Gastrocnemius medialis (tissue), 4 donors: Measurements from ENCODE around the gene NOD2. TPM values are rescaled to one million over a fixed set of nuclear protein-coding genes. Genes with fewer than 3 reads are reported as not detected.

Experiments used
- ATAC-seq, 2 donors: fragments of 150-250 bp; one replicate each; pipeline ENCODE4 v1.9.1; 2016
- DNase-seq, 2 donors: peaks; one replicate each; pipeline ENCODE4 v3.0.0-alpha.2; 2019
- H3K27ac ChIP-seq, 4 donors: fragments of 200-600 bp; sonication (generic); 1 replicate in 1 of 4; 2 replicates in 3 of 4; pipeline ENCODE4 v1.5.1; 2016 to 2018; ENCODE audit warnings: mild to moderate bottlenecking in 2 of 4, moderate library complexity in 1 of 4
- H3K27me3 ChIP-seq, 3 donors: fragments of 200-600 bp; sonication (generic) in 2 of 3; 1 replicate in 1 of 3; 2 replicates in 2 of 3; pipeline versions ENCODE4 v1.5.1 to v1.6.0; 2016 to 2019; ENCODE audit warnings: mild to moderate bottlenecking in 1 of 3, moderate library complexity in 1 of 3
- H3K36me3 ChIP-seq, 2 donors: fragments of 200-600 bp; sonication (generic) in 1 of 2; one replicate each; pipeline ENCODE4 v1.5.1; 2017 to 2018
- H3K4me1 ChIP-seq, 2 donors: fragments of 200-600 bp; sonication (generic) in 1 of 2; one replicate each; pipeline ENCODE4 v1.5.1; 2016 to 2017; ENCODE audit warnings: mild to moderate bottlenecking in 2 of 2
- H3K4me3 ChIP-seq, 4 donors: fragments of 200-600 bp; sonication (generic) in 3 of 4; 1 replicate in 1 of 4; 2 replicates in 3 of 4; pipeline ENCODE4 v1.5.1; 2016 to 2019; ENCODE audit warnings: mild to moderate bottlenecking in 2 of 4
- H3K9me3 ChIP-seq, 3 donors: fragments of 200-600 bp; sonication (generic) in 2 of 3; 1 replicate in 1 of 3; 2 replicates in 2 of 3; pipeline ENCODE4 v1.5.1; 2016 to 2019
- POLR2A ChIP-seq, 2 donors: fragments of 450-650 bp; IDR thresholded peaks; one replicate each; pipeline ENCODE4 v1.6.1; 2017; ENCODE audit warnings: antibody characterized with exemption in 2 of 2, mild to moderate bottlenecking in 2 of 2, moderate library complexity in 2 of 2
- in situ Hi-C, 4 donors: fragments of 200-750 bp; cut with MboI; loops; one replicate each; pipeline versions ENCODE4 v1.15.0 to v1.8.0; 2017; ENCODE audit warnings: low sequenced_read_pairs in 4 of 4
- intact Hi-C: fragments of 100-400 bp; cut with DNase I; formaldehyde crosslinking; loops from one replicate; pipeline ENCODE4 v1.15.1; 2023; ENCODE audit warnings: low total_unique reads
- total RNA-seq, 4 donors: library from RNA; depleted of rRNA; stranded (reverse); fragments of >200 nt; gene quantifications; one replicate each; pipeline versions ENCODE4 v1.1.0 to v1.2.3, GENCODE V29; 2016
- TF ChIP-seq, protein P1 (sequence below), 5 experiments: fragments of 450-650 bp in 3 of 5; fragments of 200-600 bp in 2 of 5; sonication (generic) in 2 of 5; IDR thresholded peaks in 4 of 5; conservative IDR thresholded peaks in 1 of 5; 1 replicate in 4 of 5; 2 replicates in 1 of 5; pipeline ENCODE4 v1.5.1; 2016 to 2019; ENCODE audit warnings: antibody characterized with exemption in 5 of 5, mild to moderate bottlenecking in 3 of 5, moderate library complexity in 3 of 5

The NOD2 gene
- total RNA-seq, 4 donors from 2014 or later: 0.27 to 2.1 (median 1.7) TPM

DNA sequence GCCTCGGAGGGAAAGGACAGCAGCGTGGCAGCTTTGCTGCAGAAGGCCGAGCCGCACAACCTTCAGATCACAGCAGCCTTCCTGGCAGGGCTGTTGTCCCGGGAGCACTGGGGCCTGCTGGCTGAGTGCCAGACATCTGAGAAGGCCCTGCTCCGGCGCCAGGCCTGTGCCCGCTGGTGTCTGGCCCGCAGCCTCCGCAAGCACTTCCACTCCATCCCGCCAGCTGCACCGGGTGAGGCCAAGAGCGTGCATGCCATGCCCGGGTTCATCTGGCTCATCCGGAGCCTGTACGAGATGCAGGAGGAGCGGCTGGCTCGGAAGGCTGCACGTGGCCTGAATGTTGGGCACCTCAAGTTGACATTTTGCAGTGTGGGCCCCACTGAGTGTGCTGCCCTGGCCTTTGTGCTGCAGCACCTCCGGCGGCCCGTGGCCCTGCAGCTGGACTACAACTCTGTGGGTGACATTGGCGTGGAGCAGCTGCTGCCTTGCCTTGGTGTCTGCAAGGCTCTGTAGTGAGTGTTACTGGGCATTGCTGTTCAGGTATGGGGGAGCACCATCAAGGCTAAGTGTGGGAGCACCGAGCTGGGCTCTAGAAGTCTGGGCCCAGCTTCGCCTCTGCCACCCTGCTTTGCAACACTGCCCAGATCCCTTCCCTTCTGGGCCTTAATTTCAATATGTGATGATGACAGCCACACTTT is 18.6 kb downstream of the NOD2 start:
- Histone ChIP-seq H3K9me3 (no peaks in the 10 kb centered on the region), H3K36me3 (no peaks in the 10 kb centered on the region), H3K4me3 (no peak overlapping the region), H3K4me1 (peaks cover 12 to 20% of the 10 kb centered on the region in 2 donors), H3K27ac (peak overlapping the region; percentile 52 to 73 (median 66)), H3K27me3 (no peaks in the 10 kb centered on the region)
- DNase-seq (peak; percentile 84 to 91), ATAC-seq (peak; percentile 90 to 92)
- TF ChIP-seq, protein P1, sequence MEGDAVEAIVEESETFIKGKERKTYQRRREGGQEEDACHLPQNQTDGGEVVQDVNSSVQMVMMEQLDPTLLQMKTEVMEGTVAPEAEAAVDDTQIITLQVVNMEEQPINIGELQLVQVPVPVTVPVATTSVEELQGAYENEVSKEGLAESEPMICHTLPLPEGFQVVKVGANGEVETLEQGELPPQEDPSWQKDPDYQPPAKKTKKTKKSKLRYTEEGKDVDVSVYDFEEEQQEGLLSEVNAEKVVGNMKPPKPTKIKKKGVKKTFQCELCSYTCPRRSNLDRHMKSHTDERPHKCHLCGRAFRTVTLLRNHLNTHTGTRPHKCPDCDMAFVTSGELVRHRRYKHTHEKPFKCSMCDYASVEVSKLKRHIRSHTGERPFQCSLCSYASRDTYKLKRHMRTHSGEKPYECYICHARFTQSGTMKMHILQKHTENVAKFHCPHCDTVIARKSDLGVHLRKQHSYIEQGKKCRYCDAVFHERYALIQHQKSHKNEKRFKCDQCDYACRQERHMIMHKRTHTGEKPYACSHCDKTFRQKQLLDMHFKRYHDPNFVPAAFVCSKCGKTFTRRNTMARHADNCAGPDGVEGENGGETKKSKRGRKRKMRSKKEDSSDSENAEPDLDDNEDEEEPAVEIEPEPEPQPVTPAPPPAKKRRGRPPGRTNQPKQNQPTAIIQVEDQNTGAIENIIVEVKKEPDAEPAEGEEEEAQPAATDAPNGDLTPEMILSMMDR (IDR thresholded peaks at IDR 0.05 in 4 of 5, conservative IDR thresholded peaks at IDR 0.05 in 1 of 5): no peak
- TF ChIP-seq POLR2A (IDR thresholded peaks at IDR 0.05): no peak
- intact Hi-C loops: no loop called here
- in situ Hi-C loops: no loop called here

DNA sequence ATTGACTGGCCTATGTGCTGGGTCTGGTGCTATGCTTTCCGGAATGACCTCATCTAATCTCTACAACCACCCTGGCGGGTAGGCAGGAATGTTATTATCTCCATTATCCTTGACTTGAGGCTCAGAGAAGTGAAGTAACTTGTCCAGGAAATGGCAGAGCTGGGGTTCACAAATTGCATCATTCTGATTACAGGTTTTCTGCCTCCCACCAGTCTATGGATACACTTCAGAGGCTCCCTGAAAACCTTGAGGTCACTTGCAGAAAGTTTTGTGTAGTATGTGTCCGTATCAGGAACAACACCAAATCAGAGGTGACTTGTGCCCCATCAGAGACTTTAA is 19.1 kb downstream of the NOD2 start:
- ATAC-seq (no peak), DNase-seq (no peak)
- in situ Hi-C loops: no loop called here
- no peaks in the 10 kb centered on the region for H3K36me3 ChIP-seq
- H3K27ac ChIP-seq: peak overlapping the region in 3 of 4 donors; percentile 52 to 73 (median 71)
- H3K9me3 ChIP-seq: no peaks in the 10 kb centered on the region
- TF ChIP-seq POLR2A (IDR thresholded peaks at IDR 0.05): no peak
- peaks cover 12 to 20% of the 10 kb centered on the region in 2 donors for H3K4me1 ChIP-seq
- no peaks in the 10 kb centered on the region for H3K27me3 ChIP-seq
- intact Hi-C loops: no loop called here
- no peak overlapping the region for H3K4me3 ChIP-seq

DNA sequence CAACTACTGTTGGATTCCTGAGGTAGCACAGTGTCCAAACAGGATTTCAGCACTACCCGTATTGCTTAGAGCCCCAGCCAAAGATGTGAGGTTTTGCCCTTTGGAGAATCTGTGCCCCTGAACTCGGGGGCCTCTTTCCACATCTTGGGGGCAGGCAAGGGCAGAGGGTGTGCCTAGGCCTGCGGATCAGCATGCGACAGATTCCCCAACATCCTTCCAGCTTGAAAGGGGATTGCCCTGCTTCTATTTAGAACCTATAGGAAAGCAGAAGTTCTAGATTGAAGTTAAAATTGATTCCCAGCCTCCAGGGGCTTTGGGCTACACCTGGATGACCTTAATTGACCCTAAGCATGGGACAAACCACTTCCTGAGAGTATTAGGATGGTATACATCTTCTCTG is 19.6 kb downstream of the NOD2 start:
- TF ChIP-seq, protein P1 (IDR thresholded peaks at IDR 0.05 in 4 of 5, conservative IDR thresholded peaks at IDR 0.05 in 1 of 5): no peak
- in situ Hi-C loops (no loop called here), intact Hi-C loops (no loop called here)
- Histone ChIP-seq H3K36me3 (no peaks in the 10 kb centered on the region), H3K4me1 (peaks cover 12 to 20% of the 10 kb centered on the region in 2 donors), H3K4me3 (no peak overlapping the region), H3K9me3 (no peaks in the 10 kb centered on the region), H3K27ac (no peak overlapping the region), H3K27me3 (no peaks in the 10 kb centered on the region)
- no peak for ATAC-seq
- no peak for DNase-seq

DNA sequence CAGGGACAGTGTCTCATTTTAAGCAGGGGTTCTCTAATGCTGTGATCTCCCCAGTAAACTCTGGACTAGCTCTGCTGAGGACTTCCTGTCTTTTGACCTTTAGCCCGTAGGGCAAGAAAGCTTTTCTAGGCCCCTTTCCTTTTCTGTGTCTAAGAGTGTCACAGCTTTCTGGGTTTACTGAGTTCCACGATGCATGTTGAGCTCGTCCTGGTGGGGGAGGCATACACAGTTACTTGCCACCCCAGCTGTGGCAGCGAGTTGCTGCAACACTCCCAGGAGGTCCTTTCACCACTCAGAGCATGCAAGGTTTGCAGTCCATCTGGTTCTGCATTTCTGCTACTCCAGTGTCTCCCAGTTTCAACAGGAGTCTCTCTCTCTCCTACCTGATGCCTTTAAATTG is 23.7 kb downstream of the NOD2 start:
- intact Hi-C loops: no loop called here
- ATAC-seq: no peak
- no peaks in the 10 kb centered on the region for H3K9me3 ChIP-seq
- no peaks in the 10 kb centered on the region for H3K36me3 ChIP-seq
- H3K27ac ChIP-seq: no peak overlapping the region
- in situ Hi-C loops: no loop called here
- H3K4me3 ChIP-seq: no peak overlapping the region
- H3K4me1 ChIP-seq: peaks cover 3 to 5% of the 10 kb centered on the region in 2 donors
- no peak for TF ChIP-seq POLR2A (IDR thresholded peaks at IDR 0.05)
- TF ChIP-seq, protein P1 (IDR thresholded peaks at IDR 0.05 in 4 of 5, conservative IDR thresholded peaks at IDR 0.05 in 1 of 5): no peak
- H3K27me3 ChIP-seq: no peaks in the 10 kb centered on the region
- DNase-seq: no peak

DNA sequence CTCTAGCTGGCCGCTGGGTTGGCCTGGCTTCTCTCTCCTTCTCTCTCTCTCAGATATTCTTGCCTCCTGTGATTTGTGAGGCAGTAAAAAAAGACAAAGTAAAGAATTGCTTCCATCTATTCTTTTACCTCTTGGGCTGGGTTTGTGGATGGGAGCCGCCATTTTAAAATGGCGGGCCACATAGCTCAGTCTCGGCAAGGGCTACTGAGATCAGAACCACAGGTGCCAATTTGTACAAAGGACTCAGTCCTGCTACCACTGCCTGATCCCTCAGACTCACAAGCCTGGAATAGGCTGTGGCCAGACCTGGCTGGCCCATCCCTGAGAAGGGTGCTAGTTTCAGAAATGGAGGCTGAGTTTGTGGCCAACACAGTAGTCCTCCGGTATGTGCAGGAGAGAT is 24.1 kb downstream of the NOD2 start:
- Histone ChIP-seq H3K4me3 (no peak overlapping the region), H3K27me3 (no peaks in the 10 kb centered on the region), H3K27ac (no peak overlapping the region), H3K4me1 (peaks cover 0 to under 1% of the 10 kb centered on the region in 2 donors), H3K36me3 (no peaks in the 10 kb centered on the region), H3K9me3 (no peaks in the 10 kb centered on the region)
- ATAC-seq: no peak
- DNase-seq: no peak
- intact Hi-C loops (no loop called here), in situ Hi-C loops (no loop called here)
- no peak for TF ChIP-seq POLR2A (IDR thresholded peaks at IDR 0.05)
- TF ChIP-seq, protein P1 (IDR thresholded peaks at IDR 0.05 in 4 of 5, conservative IDR thresholded peaks at IDR 0.05 in 1 of 5): no peak
